DND-41 (cell line): ENCODE measurements around the gene STAP2.

ENCODE experiments used
- EZH2 ChIP-seq: IDR thresholded peaks from 3 replicates; pipeline ENCODE4 v1.6.1; 2012; ENCODE audit warnings: borderline replicate concordance, low read depth, mild to moderate bottlenecking, moderate library complexity, low read length, inconsistent platforms; ENCODE audit not compliant: severe bottlenecking
- TF ChIP-seq, protein P1 (sequence below): IDR thresholded peaks from 2 replicates; pipeline ENCODE4 v1.5.1; 2012; ENCODE audit warnings: borderline replicate concordance, low read length, moderate library complexity, mild to moderate bottlenecking; ENCODE audit not compliant: poor library complexity, severe bottlenecking; ENCODE audit errors: extremely low read depth

DNA sequence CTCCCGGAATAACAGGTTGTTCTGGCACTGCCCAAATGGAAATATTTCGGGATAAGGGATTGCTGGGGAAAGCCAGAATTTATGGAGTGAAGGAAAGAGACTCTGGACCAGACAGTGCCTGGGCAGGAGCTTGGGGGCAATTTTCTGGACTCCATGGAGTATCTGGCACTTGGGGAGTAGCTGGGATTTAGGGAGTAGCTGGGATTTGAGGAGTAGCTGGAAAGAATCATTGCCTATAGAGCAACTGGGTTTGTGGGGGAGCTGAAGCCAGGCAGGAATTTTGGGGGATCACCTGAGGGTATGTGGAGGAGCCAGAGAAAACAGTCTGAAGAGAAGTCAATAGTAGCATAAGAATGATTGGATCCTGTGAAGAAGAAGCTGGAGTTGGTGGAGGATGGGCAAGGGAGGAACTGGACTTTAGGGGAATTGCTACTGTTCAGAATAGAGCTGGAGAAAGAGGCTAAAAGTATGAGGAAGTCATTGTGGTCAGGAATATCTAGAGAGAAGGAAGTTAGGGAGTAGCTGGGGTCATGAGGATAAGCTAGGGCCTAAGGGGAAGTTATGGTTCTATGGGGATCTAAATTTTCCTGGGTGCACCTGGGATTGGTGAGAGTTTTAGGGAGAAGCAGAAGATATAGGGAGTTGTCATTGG, 19.4 kb downstream of the STAP2 start:
- TF ChIP-seq, protein P1, sequence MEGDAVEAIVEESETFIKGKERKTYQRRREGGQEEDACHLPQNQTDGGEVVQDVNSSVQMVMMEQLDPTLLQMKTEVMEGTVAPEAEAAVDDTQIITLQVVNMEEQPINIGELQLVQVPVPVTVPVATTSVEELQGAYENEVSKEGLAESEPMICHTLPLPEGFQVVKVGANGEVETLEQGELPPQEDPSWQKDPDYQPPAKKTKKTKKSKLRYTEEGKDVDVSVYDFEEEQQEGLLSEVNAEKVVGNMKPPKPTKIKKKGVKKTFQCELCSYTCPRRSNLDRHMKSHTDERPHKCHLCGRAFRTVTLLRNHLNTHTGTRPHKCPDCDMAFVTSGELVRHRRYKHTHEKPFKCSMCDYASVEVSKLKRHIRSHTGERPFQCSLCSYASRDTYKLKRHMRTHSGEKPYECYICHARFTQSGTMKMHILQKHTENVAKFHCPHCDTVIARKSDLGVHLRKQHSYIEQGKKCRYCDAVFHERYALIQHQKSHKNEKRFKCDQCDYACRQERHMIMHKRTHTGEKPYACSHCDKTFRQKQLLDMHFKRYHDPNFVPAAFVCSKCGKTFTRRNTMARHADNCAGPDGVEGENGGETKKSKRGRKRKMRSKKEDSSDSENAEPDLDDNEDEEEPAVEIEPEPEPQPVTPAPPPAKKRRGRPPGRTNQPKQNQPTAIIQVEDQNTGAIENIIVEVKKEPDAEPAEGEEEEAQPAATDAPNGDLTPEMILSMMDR, result no peak
- no peak for TF ChIP-seq EZH2
